CD8-positive, alpha-beta memory T cell (primary cell): ENCODE data around the gene NEDD1. TPM values are rescaled to one million over a fixed set of nuclear protein-coding genes. Genes with fewer than 3 reads are reported as not detected.

Experiments used
- CTCF ChIA-PET: fragments of 350-600 bp; sonication (Branson Sonifier 250); formaldehyde crosslinking; loops from one replicate; lab custom pipeline; 2021; ENCODE audit warnings: antibody characterized with exemption; lab: Charles Lee
- POLR2A ChIA-PET: fragments of 350-600 bp; sonication (Branson Sonifier 250); formaldehyde crosslinking; loops from one replicate; lab custom pipeline; 2021; ENCODE audit warnings: antibody characterized with exemption; lab: Charles Lee
- DNase-seq, 5 donors: peaks; one replicate each; pipeline versions ENCODE4 v3.0.0 to v3.0.0-alpha.2; 2020 to 2022; ENCODE audit warnings: mixed read lengths in 1 of 5
- H3K27ac ChIP-seq: one replicate; pipeline ENCODE4 v1.7.0; 2013; ENCODE audit warnings: low read depth, mild to moderate bottlenecking, low read length, moderate library complexity
- H3K27me3 ChIP-seq: 2 replicates; pipeline ENCODE4 v1.7.0; 2013; ENCODE audit warnings: low read length, mild to moderate bottlenecking; ENCODE audit not compliant: insufficient read depth, poor library complexity, severe bottlenecking
- H3K36me3 ChIP-seq: 2 replicates; pipeline ENCODE4 v1.7.0; 2013; ENCODE audit warnings: mild to moderate bottlenecking, low read length, moderate library complexity; ENCODE audit not compliant: insufficient read depth
- H3K4me1 ChIP-seq: 2 replicates; pipeline ENCODE4 v1.7.0; 2013; ENCODE audit warnings: mild to moderate bottlenecking, low read length, moderate library complexity; ENCODE audit not compliant: insufficient read depth
- H3K4me3 ChIP-seq: 2 replicates; pipeline ENCODE4 v1.7.0; 2013; ENCODE audit warnings: mild to moderate bottlenecking, low read length
- H3K9me3 ChIP-seq: 2 replicates; pipeline ENCODE4 v1.7.0; 2013; ENCODE audit warnings: mild to moderate bottlenecking, low read length
- H3K27ac Mint-ChIP-seq, 8 donors: one replicate each; pipeline ENCODE4 v1.8.0; 2020 to 2021; ENCODE audit warnings: mixed read lengths in 8 of 8, mild to moderate bottlenecking in 6 of 8, inconsistent platforms in 3 of 8, moderate library complexity in 3 of 8
- H3K27me3 Mint-ChIP-seq, 2 donors: one replicate each; pipeline ENCODE4 v1.8.0; 2020 to 2021; ENCODE audit warnings: mixed read lengths in 2 of 2, mild to moderate bottlenecking in 1 of 2, moderate library complexity in 1 of 2
- H3K36me3 Mint-ChIP-seq, 3 donors: one replicate each; pipeline ENCODE4 v1.8.0; 2020 to 2021; ENCODE audit warnings: mixed read lengths in 3 of 3, inconsistent platforms in 1 of 3, mild to moderate bottlenecking in 1 of 3
- H3K4me1 Mint-ChIP-seq, 3 donors: one replicate each; pipeline ENCODE4 v1.8.0; 2020 to 2021; ENCODE audit warnings: mixed read lengths in 3 of 3, inconsistent platforms in 1 of 3, mild to moderate bottlenecking in 1 of 3
- H3K4me3 Mint-ChIP-seq, 7 donors: one replicate each; pipeline ENCODE4 v1.8.0; 2020 to 2021; ENCODE audit warnings: mixed read lengths in 7 of 7, mild to moderate bottlenecking in 6 of 7, moderate library complexity in 4 of 7, inconsistent platforms in 2 of 7
- H3K9me3 Mint-ChIP-seq, 5 donors: one replicate each; pipeline ENCODE4 v1.8.0; 2020 to 2022; ENCODE audit warnings: mixed read lengths in 5 of 5, mild to moderate bottlenecking in 3 of 5, moderate library complexity in 2 of 5, inconsistent platforms in 1 of 5
- polyA plus RNA-seq: library from polyadenylated mRNA; unstranded; fragments of 300-500 nt; fragmentation: Illumina TruSeq; gene quantifications from one replicate; pipeline ENCODE4 v1.2.3, GENCODE V29; 2021
- total RNA-seq, 2 experiments: library from RNA; stranded (reverse); gene quantifications; one replicate each; pipeline ENCODE4 v1.2.3, GENCODE V29; 2021

Gene NEDD1
- total and polyA plus RNA-seq, 3 experiments from 2014 or later: 32.9 to 42.2 (median 36.2) TPM

GRCh38 chr12:96906498-96906848 is 584 bp upstream of the NEDD1 start:
- H3K4me3 ChIP-seq: peak overlapping the region; percentile 83
- peak overlapping the region; percentile 91 to 99 (median 98) for H3K27ac Mint-ChIP-seq
- CTCF ChIA-PET: interaction anchor here (1.6 kb wide), 1 partner anchor 81 kb away, joined by 3 read pairs; no protein-coding TSS in a partner anchor
- H3K9me3 ChIP-seq: no peaks in the 10 kb centered on the region
- H3K36me3 Mint-ChIP-seq: peaks cover 0 to 19% (median 3%) of the 10 kb centered on the region in 3 donors
- peaks cover 0 to 5% of the 10 kb centered on the region in 2 donors for H3K27me3 Mint-ChIP-seq
- no peaks in the 10 kb centered on the region for H3K9me3 Mint-ChIP-seq
- no peaks in the 10 kb centered on the region for H3K36me3 ChIP-seq
- no peaks in the 10 kb centered on the region for H3K27me3 ChIP-seq
- H3K27ac ChIP-seq: peak overlapping the region; percentile 98
- peaks cover 34% of the 10 kb centered on the region for H3K4me1 ChIP-seq
- no peak for DNase-seq
- POLR2A ChIA-PET: interaction anchor here (0.9 to 1.2 kb wide), 2 partner anchors 11 to 871 kb away, joined by 3 to 6 read pairs; partner anchors contain the start of gene LTA4H
- H3K4me1 Mint-ChIP-seq: peaks cover 42 to 50% (median 49%) of the 10 kb centered on the region in 3 donors
- H3K4me3 Mint-ChIP-seq: peak overlapping the region; percentile 87 to 98 (median 96)

- Mint-ChIP-seq H3K36me3 (peaks cover 0 to 21% (median 3%) of the 10 kb centered on the region in 3 donors), H3K27me3 (peaks cover 0 to 3% of the 10 kb centered on the region in 2 donors), H3K4me3 (peak overlapping the region; percentile 87 to 98 (median 96)), H3K9me3 (no peaks in the 10 kb centered on the region), H3K4me1 (peaks cover 47 to 60% (median 58%) of the 10 kb centered on the region in 3 donors), H3K27ac (peak overlapping the region; percentile 91 to 99 (median 98))
- DNase-seq: peak in 3 of 5 donors; percentile 1 to 49 (median 17)
- Histone ChIP-seq H3K4me1 (peaks cover 34% of the 10 kb centered on the region), H3K4me3 (peak overlapping the region; percentile 83), H3K27ac (peak overlapping the region; percentile 98), H3K27me3 (no peaks in the 10 kb centered on the region), H3K36me3 (no peaks in the 10 kb centered on the region), H3K9me3 (no peaks in the 10 kb centered on the region)
- ChIA-PET CTCF (interaction anchor here (1.1 to 1.6 kb wide), 2 partner anchors 12 to 80 kb away, joined by 3 read pairs; no protein-coding TSS in a partner anchor), POLR2A (interaction anchor here (1.0 kb wide), 1 partner anchor 508 kb away, joined by 3 read pairs; no protein-coding TSS in a partner anchor)
These were observed 790 bp downstream of the NEDD1 start for GRCh38 chr12:96907671-96908422.

DNA sequence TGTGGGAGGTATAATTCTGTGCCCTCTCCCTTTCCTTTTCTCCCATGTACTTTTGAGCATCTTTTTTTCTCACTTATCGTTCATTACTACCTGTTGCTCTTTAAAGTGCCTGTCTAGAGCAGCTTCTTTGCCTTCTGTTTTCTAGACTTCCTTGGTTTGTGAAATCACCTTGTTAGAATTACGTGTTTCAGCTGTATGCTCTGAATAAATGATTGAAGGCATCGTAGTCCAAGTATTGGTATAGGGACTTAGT is 1.3 kb downstream of the NEDD1 start:
- CTCF ChIA-PET: interaction anchor here (1.1 kb wide), 1 partner anchor 12 kb away, joined by 3 read pairs; no protein-coding TSS in a partner anchor
- peak overlapping the region; percentile 83 for H3K4me3 ChIP-seq

GRCh38 chr12:96912261-96912660 is 5.2 kb downstream of the NEDD1 start:
- Histone ChIP-seq H3K4me1 (peaks cover 31% of the 10 kb centered on the region), H3K36me3 (peaks cover 4% of the 10 kb centered on the region), H3K27me3 (no peaks in the 10 kb centered on the region), H3K4me3 (no peak overlapping the region), H3K9me3 (no peaks in the 10 kb centered on the region), H3K27ac (no peak overlapping the region)
- DNase-seq: no peak
- no peaks in the 10 kb centered on the region for H3K9me3 Mint-ChIP-seq
- ChIA-PET CTCF (interaction anchor here (1.3 kb wide), 1 partner anchor 11 kb away, joined by 3 read pairs; no protein-coding TSS in a partner anchor), POLR2A (no interaction called here)
- H3K27me3 Mint-ChIP-seq: peaks cover 0 to 3% of the 10 kb centered on the region in 2 donors
- no peak overlapping the region for H3K4me3 Mint-ChIP-seq
- peaks cover 7 to 33% (median 12%) of the 10 kb centered on the region in 3 donors for H3K36me3 Mint-ChIP-seq
- peaks cover 59 to 82% (median 75%) of the 10 kb centered on the region in 3 donors for H3K4me1 Mint-ChIP-seq
- peak overlapping the region in 1 of 8 donors; percentile 23 for H3K27ac Mint-ChIP-seq

More for the DNA sequence above, 1.3 kb downstream of the NEDD1 start:
- Histone ChIP-seq H3K27ac (no peak overlapping the region), H3K36me3 (no peaks in the 10 kb centered on the region), H3K27me3 (no peaks in the 10 kb centered on the region), H3K9me3 (no peaks in the 10 kb centered on the region), H3K4me1 (peaks cover 34% of the 10 kb centered on the region)
- H3K9me3 Mint-ChIP-seq: no peaks in the 10 kb centered on the region
- peaks cover 49 to 65% (median 63%) of the 10 kb centered on the region in 3 donors for H3K4me1 Mint-ChIP-seq
- peak overlapping the region; percentile 91 to 99 (median 98) for H3K27ac Mint-ChIP-seq
- no peak for DNase-seq
- POLR2A ChIA-PET: no interaction called here
- peak overlapping the region; percentile 87 to 98 (median 96) for H3K4me3 Mint-ChIP-seq
- H3K36me3 Mint-ChIP-seq: peaks cover 0 to 24% (median 3%) of the 10 kb centered on the region in 3 donors
- H3K27me3 Mint-ChIP-seq: peaks cover 0 to 3% of the 10 kb centered on the region in 2 donors

DNA sequence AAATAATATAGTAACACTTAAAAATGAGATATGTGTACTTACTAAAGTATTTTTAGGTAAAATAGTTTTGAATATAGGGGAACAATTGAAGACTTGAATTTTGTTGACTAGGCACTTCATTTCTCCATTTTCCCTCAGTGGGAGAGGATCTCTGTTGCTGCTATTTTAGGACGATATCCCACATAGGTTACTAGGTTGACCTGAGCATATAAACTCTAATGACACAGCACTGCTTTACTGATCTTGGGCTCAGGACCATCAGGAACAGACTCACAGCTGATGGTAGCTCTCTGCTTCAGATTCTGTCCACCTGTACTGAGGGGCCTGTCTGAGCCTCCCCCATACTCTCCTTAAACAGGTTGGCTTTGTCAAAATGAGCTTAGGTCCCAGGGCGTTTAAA is 5.9 kb downstream of the NEDD1 start:
- Histone ChIP-seq H3K36me3 (peaks cover 4% of the 10 kb centered on the region), H3K4me1 (peaks cover 28% of the 10 kb centered on the region), H3K4me3 (no peak overlapping the region), H3K27me3 (no peaks in the 10 kb centered on the region), H3K27ac (no peak overlapping the region), H3K9me3 (no peaks in the 10 kb centered on the region)
- Mint-ChIP-seq H3K4me3 (no peak overlapping the region), H3K27ac (peak overlapping the region in 1 of 8 donors; percentile 59), H3K9me3 (no peaks in the 10 kb centered on the region), H3K4me1 (peaks cover 56 to 78% (median 74%) of the 10 kb centered on the region in 3 donors), H3K36me3 (peaks cover 7 to 26% (median 13%) of the 10 kb centered on the region in 3 donors), H3K27me3 (no peaks in the 10 kb centered on the region)
- ChIA-PET POLR2A (no interaction called here), CTCF (interaction anchor here (1.3 kb wide), 1 partner anchor 12 kb away, joined by 3 read pairs; no protein-coding TSS in a partner anchor)
- no peak for DNase-seq

DNA sequence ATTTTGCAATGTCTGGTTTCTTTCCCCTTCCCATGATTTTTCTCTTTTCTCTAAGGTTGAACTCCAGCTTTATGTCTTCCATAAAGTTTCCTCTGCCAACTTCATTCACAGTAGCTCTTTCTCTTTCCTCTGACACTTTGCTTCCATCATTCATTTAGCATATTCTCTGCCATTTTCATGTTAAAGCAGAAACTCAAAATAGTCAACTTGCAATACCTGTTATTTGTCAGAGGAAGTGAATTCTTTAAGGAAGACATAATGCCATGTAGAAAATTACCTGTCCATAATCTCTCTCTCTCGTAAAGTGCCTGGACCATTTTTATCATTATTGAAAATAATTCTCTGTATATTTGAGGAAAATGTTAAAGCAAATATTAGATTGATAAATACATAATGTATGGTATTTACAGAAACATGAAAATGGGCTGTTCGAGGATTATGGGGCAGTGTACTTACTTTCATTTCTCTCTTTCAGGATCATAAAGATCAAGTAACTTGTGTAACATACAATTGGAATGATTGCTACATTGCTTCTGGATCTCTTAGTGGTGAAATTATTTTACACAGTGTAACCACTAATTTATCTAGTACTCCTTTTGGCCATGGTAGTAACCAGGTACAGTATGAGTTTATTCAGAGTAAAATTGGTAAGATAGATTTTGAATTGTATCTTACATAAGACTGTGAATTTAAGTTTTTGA is 12.6 kb downstream of the NEDD1 start:
- H3K4me1 Mint-ChIP-seq: peaks cover 24 to 44% (median 40%) of the 10 kb centered on the region in 3 donors
- Histone ChIP-seq H3K9me3 (no peaks in the 10 kb centered on the region), H3K27me3 (no peaks in the 10 kb centered on the region), H3K4me1 (no peaks in the 10 kb centered on the region), H3K4me3 (no peak overlapping the region), H3K27ac (no peak overlapping the region), H3K36me3 (peaks cover 4% of the 10 kb centered on the region)
- no peak overlapping the region for H3K4me3 Mint-ChIP-seq
- ChIA-PET POLR2A (no interaction called here), CTCF (interaction anchor here (0.9 kb wide), 1 partner anchor 12 kb away, joined by 3 read pairs; no protein-coding TSS in a partner anchor)
- peaks cover 22 to 53% (median 32%) of the 10 kb centered on the region in 3 donors for H3K36me3 Mint-ChIP-seq
- no peak for DNase-seq
- H3K9me3 Mint-ChIP-seq: peaks cover 0 to 1% (median 0%) of the 10 kb centered on the region in 5 donors
- H3K27me3 Mint-ChIP-seq: no peaks in the 10 kb centered on the region
- peak overlapping the region in 5 of 8 donors; percentile 6 to 68 (median 43) for H3K27ac Mint-ChIP-seq

DNA sequence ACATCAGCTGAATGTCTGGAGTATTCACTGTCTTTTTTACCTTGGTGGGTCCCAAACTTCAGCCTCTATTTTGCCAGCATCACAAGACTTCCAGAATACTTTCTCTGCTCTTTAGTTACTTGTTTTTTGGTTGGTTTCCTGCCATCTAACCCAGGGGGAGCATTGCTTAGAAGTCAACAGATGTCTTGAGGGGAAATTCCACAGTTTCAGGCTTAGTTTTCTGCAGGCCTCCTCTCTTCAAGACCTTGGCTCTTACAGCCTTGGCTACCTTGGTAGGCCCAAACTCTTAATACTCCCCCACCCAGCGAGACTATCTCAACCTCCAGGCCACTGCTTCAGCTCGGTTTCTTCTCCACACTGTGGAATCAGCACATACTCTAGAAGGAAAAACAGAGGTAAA is 41.7 kb downstream of the NEDD1 start:
- no peak for DNase-seq
- Mint-ChIP-seq H3K4me3 (no peak overlapping the region), H3K27me3 (no peaks in the 10 kb centered on the region), H3K36me3 (peaks cover 35 to 79% (median 50%) of the 10 kb centered on the region in 3 donors), H3K9me3 (peaks cover 0 to 8% (median 2%) of the 10 kb centered on the region in 5 donors), H3K4me1 (no peaks in the 10 kb centered on the region), H3K27ac (peak overlapping the region in 2 of 8 donors; percentile 58 to 69)
- no peaks in the 10 kb centered on the region for H3K4me1 ChIP-seq
- ChIA-PET POLR2A (interaction anchor here (0.6 kb wide), 1 partner anchor 9 kb away, joined by 3 read pairs; no protein-coding TSS in a partner anchor), CTCF (no interaction called here)
- H3K4me3 ChIP-seq: no peak overlapping the region
- H3K27me3 ChIP-seq: no peaks in the 10 kb centered on the region
- no peaks in the 10 kb centered on the region for H3K36me3 ChIP-seq
- no peak overlapping the region for H3K27ac ChIP-seq
- H3K9me3 ChIP-seq: no peaks in the 10 kb centered on the region
